OCI-LY3 (cell line): ENCODE results near the gene SAMD5.

ENCODE experiments used
- CTCF ChIP-seq: fragments of 200-600, 300-600 bp; sonication (generic); IDR thresholded peaks from 2 replicates; pipeline ENCODE4 v1.5.1; 2014; ENCODE audit warnings: antibody characterized with exemption, low read length, low read depth
- EZH2phosphoT487 ChIP-seq: fragments of 200-600 bp; shearing (Covaris generic); IDR thresholded peaks from 2 replicates; pipeline ENCODE4 v1.6.1; 2018; ENCODE audit warnings: antibody characterized with exemption, mixed run types, low read depth

GRCh38 chr6:147578159-147578558 lies 69.7 kb downstream of the SAMD5 start:
- no peak for TF ChIP-seq CTCF
- no peak for TF ChIP-seq EZH2phosphoT487
